Kidney (tissue), 14 donors: ENCODE results near the gene PLEKHH2. TPM values are rescaled to one million over a fixed set of nuclear protein-coding genes. Genes with fewer than 3 reads are reported as not detected.
A peak's percentile ranks its signal among the peaks of the same experiment; 100 is the strongest.
"Not testable (repeated sequence)": the region's sequence is repeated elsewhere in the genome, so short reads cannot be mapped to it uniquely, and the experiment has no call there.

Experiments used
- DNase-seq, 5 donors: peaks; one replicate each; pipeline ENCODE4 v3.0.0-alpha.2; 2013 to 2020
- FAIRE-seq: peaks from 2 replicates; lab custom pipeline; 2012; peaks lifted over from hg19 to GRCh38; lab: Jason Lieb, UNC
- H3K27ac ChIP-seq, 2 donors: one replicate each; pipeline ENCODE4 v1.7.0; 2013; ENCODE audit warnings: low read depth in 2 of 2, low read length in 2 of 2, inconsistent platforms in 1 of 2
- H3K27me3 ChIP-seq: one replicate; pipeline ENCODE4 v1.7.1; 2013; ENCODE audit warnings: low read length, inconsistent platforms; ENCODE audit not compliant: control insufficient read depth, insufficient read depth
- H3K36me3 ChIP-seq, 3 donors: one replicate each; pipeline versions ENCODE4 v1.7.0 to v1.7.1; 2013; ENCODE audit warnings: low read length in 3 of 3, control low read depth in 1 of 3, inconsistent platforms in 1 of 3; ENCODE audit not compliant: insufficient read depth in 3 of 3, control insufficient read depth in 2 of 3
- H3K4me1 ChIP-seq, 3 donors: one replicate each; pipeline versions ENCODE4 v1.7.0 to v1.7.1; 2013; ENCODE audit warnings: low read length in 3 of 3, inconsistent platforms in 1 of 3, low read depth in 1 of 3; ENCODE audit not compliant: control insufficient read depth in 2 of 3, insufficient read depth in 2 of 3
- H3K4me3 ChIP-seq, 3 donors: one replicate each; pipeline versions ENCODE4 v1.7.0 to v1.8.1; 2013; ENCODE audit warnings: low read length in 3 of 3, control low read depth in 1 of 3, inconsistent platforms in 1 of 3
- H3K9ac ChIP-seq, 3 donors: one replicate each; pipeline versions ENCODE4 v1.7.0 to v1.7.1; 2013; ENCODE audit warnings: low read length in 3 of 3, control low read depth in 1 of 3, inconsistent platforms in 1 of 3
- H3K9me3 ChIP-seq, 3 donors: one replicate each; pipeline versions ENCODE4 v1.7.0 to v1.7.1; 2013; ENCODE audit warnings: low read length in 3 of 3, control low read depth in 1 of 3, inconsistent platforms in 1 of 3; ENCODE audit not compliant: control insufficient read depth in 2 of 3, insufficient read depth in 1 of 3
- intact Hi-C: fragments of 100-400 bp; cut with DNase I; formaldehyde crosslinking; loops from one replicate; pipeline ENCODE4 v1.11.1; 2022
- polyA plus RNA-seq: library from polyadenylated mRNA; stranded (reverse); fragments of 350-450 nt; fragmentation: Illumina TruSeq; extraction: RNeasy Lipid Tissue Mini Kit (QIAGEN cat#74804); gene quantifications from one replicate; pipeline ENCODE4 v1.2.3, GENCODE V29; 2014; ENCODE audit warnings: low read depth, low replicate concordance; ENCODE audit not compliant: insufficient read depth
- total RNA-seq: library from RNA; stranded (reverse); fragmentation: NEBNext Ultra II Directional; extraction: Animal tissue kit (Norgen Biotek cat#: 25700); gene quantifications from one replicate; pipeline ENCODE4 v1.2.1, GENCODE V29; 2021
- TF ChIP-seq, protein P1 (sequence below): IDR thresholded peaks from 3 replicates; pipeline ENCODE4 v1.5.1; 2012; ENCODE audit warnings: mild to moderate bottlenecking, moderate library complexity, borderline replicate concordance; ENCODE audit not compliant: insufficient read depth; ENCODE audit errors: extremely low read depth
- donor health status: control.
- donor health status: control.
- donor health status: control.
- donor health status: control.
- donor health status: control.
- donor health status: DM: yes; HTN: yes; CAD: no.
- donor health status: Normal renal cell carcinoma (clear cell type).

PLEKHH2 gene
- total and polyA plus RNA-seq, 2 donors from 2014 or later = 4.3 to 25.0 TPM

DNA sequence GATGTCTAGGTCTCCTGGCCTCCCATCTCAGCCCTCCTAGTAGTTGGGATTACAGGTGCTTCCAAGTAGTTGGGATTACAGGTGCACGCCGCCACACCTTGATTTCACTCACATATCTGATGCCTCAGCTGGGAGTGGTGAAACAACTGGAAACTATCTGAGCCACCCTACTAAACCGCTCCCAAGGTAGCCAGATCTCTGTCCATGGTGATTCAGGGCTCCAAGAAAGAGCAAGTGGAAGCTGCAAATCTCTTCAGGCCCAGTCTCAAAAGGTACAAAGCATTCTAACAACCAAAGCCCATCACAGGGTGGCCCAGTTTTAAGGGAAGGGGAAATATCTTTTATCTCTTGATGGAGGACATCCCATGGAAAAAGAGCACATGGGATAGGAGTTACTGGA lies 20.2 kb downstream of the PLEKHH2 start:
- Histone ChIP-seq H3K9ac (no peak overlapping the region), H3K4me1 (no peaks in the 10 kb centered on the region), H3K27ac (no peak overlapping the region), H3K9me3 (no peaks in the 10 kb centered on the region), H3K27me3 (no peaks in the 10 kb centered on the region), H3K36me3 (no peaks in the 10 kb centered on the region), H3K4me3 (no peak overlapping the region)
- DNase-seq (no peak), FAIRE-seq (no peak)
- TF ChIP-seq, protein P1, sequence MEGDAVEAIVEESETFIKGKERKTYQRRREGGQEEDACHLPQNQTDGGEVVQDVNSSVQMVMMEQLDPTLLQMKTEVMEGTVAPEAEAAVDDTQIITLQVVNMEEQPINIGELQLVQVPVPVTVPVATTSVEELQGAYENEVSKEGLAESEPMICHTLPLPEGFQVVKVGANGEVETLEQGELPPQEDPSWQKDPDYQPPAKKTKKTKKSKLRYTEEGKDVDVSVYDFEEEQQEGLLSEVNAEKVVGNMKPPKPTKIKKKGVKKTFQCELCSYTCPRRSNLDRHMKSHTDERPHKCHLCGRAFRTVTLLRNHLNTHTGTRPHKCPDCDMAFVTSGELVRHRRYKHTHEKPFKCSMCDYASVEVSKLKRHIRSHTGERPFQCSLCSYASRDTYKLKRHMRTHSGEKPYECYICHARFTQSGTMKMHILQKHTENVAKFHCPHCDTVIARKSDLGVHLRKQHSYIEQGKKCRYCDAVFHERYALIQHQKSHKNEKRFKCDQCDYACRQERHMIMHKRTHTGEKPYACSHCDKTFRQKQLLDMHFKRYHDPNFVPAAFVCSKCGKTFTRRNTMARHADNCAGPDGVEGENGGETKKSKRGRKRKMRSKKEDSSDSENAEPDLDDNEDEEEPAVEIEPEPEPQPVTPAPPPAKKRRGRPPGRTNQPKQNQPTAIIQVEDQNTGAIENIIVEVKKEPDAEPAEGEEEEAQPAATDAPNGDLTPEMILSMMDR = no peak
- intact Hi-C loops = no loop called here

DNA sequence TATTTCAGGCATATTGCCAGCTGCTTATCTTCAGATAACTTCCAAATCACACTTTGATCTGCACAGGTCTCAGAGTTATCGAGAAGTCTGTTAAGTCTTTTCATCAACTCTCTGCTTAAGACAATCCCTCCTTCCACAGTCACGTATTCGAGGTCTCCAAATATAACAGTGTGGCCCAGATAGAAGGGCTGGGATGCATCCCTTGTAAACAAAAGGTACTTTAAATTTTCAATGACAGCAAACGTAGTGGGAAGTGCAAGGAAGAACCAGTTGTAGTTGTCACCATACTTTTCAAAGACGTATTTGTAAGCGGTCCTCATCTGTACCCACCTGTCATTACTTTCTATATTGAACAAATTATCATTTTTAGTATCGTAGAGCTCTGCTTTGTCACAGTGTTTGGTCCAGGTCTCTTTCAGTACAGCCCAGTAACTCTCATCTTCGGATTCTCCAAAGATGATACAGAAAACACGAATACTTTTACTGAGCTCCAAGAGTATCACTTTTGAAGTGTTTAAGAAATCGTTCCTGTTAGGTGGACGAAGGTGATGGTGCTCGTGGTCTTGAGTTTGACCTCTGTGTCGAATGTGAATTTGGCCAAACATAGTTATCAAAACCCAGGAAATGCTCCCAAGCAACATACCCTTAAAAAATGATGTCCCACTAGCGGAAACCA lies 38.7 kb downstream of the PLEKHH2 start:
- H3K4me3 ChIP-seq = peak overlapping the region; percentile 53 to 72 (median 67)
- intact Hi-C loops = no loop called here
- DNase-seq = no peak
- FAIRE-seq = no peak
- no peaks in the 10 kb centered on the region for H3K36me3 ChIP-seq
- H3K4me1 ChIP-seq = no peaks in the 10 kb centered on the region
- no peak overlapping the region for H3K27ac ChIP-seq
- H3K9ac ChIP-seq = peak overlapping the region in 2 of 3 donors; percentile 40 to 56
- TF ChIP-seq, protein P1 = no peak
- no peaks in the 10 kb centered on the region for H3K27me3 ChIP-seq
- no peaks in the 10 kb centered on the region for H3K9me3 ChIP-seq

DNA sequence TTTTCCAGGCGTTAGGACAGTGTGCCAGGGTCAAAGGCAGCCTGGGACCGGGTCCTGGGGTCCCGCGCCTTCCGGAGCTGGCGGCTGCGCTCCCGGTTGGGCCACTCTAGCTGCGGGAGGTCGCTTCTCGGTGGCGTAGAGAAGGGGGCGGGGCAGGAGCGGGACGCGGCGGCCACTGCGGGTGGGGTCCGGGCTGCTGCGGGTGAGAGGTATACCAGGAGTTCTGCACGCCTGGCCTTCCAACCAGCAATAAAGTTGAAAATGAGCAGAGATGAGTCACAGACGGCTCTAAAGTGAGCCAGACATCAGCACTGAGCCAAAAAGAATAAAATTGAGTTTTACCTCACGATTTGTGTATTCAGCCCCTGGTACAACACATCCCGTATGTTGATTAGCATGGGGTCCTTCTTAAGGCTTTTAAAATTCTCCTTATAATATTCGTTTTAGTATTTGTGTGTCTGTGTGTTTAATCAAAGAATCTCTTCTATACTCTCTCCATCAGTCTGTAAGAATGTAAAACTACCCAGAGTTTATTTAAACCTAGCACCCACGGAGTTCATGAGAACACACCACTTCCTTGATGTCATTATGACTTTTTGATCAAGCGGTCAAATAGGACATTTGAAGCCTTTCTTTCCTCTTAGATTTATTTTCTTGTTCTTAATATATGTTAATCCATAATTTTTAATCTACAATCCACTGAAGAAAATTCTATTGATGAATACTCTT lies 39.4 kb downstream of the PLEKHH2 start, which contains the start of gene C1GALT1C1L:
TSS of gene C1GALT1C1L (minus strand) at position 108 of the 729 bp plus-strand sequence. CDS start at position 1, 107 bp downstream.
- TF ChIP-seq, protein P1 = no peak
- no peaks in the 10 kb centered on the region for H3K9me3 ChIP-seq
- FAIRE-seq (no peak), DNase-seq (peak; percentile 64 to 87 (median 72))
- peak within 1 kb of the TSS in 2 of 3 donors; percentile 40 to 56 for H3K9ac ChIP-seq
- no peak within 1 kb of the TSS for H3K27ac ChIP-seq
- no peaks in the 10 kb centered on the region for H3K4me1 ChIP-seq
- no peaks in the 10 kb centered on the region for H3K27me3 ChIP-seq
- H3K36me3 ChIP-seq = no peaks in the 10 kb centered on the region
- intact Hi-C loops = no loop called here
- peak within 1 kb of the TSS; percentile 64 to 72 (median 67) for H3K4me3 ChIP-seq

DNA sequence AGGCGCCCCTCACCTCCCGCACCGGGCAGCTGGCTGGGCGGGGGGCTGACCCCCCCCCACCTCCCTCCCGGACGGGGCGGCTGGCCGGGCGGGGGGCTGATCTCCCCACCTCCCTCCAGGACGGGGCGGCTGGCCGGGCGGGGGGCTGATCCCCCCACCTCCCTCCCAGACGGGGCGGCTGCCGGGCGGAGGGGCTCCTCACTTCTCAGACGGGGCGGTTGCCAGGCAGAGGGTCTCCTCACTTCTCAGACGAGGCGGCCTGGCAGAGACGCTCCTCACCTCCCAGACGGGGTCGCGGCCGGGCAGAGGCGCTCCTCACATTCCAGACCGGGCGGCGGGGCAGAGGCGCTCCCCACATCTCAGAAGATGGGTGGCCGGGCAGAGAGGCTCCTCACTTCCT lies 40.7 kb downstream of the PLEKHH2 start:
- H3K27me3 ChIP-seq, DNase-seq, H3K9ac ChIP-seq, H3K27ac ChIP-seq, intact Hi-C loops, FAIRE-seq, H3K9me3 ChIP-seq, H3K4me1 ChIP-seq, H3K36me3 ChIP-seq, H3K4me3 ChIP-seq: not testable (repeated sequence)
